ENCODE measurements around the gene PIP5K1B.

The PIP5K1B gene

GRCh38 chr9:68923480-68923879 is 218.4 kb downstream of the PIP5K1B start:
- no peak for DNase-seq

- DNase-seq, result no peak
Observed at GRCh38 chr9:68925175-68925574, 220.1 kb downstream of the PIP5K1B start.

- no peak for DNase-seq
Observed at GRCh38 chr9:68927165-68927564, 222.1 kb downstream of the PIP5K1B start.

GRCh38 chr9:68931821-68932220 is 226.8 kb downstream of the PIP5K1B start:
- DNase-seq, result no peak

GRCh38 chr9:68932458-68932857 is 227.4 kb downstream of the PIP5K1B start:
- DNase-seq, result no peak

GRCh38 chr9:68933434-68934328 is 228.6 kb downstream of the PIP5K1B start:
- no peak for DNase-seq

- DNase-seq, result no peak
Observed at GRCh38 chr9:68934329-68934644, 229.2 kb downstream of the PIP5K1B start.

- DNase-seq, result no peak
Observed at GRCh38 chr9:68940573-68940972, 235.5 kb downstream of the PIP5K1B start.

GRCh38 chr9:68941780-68942459 is 236.9 kb downstream of the PIP5K1B start:
- no peak for DNase-seq

GRCh38 chr9:68942790-68943189 is 237.8 kb downstream of the PIP5K1B start:
- DNase-seq, result no peak

- no peak for DNase-seq
Observed at GRCh38 chr9:68947015-68947414, 242.0 kb downstream of the PIP5K1B start.

GRCh38 chr9:68947842-68948569 is 243.0 kb downstream of the PIP5K1B start:
- no peak for DNase-seq

- DNase-seq, result no peak
Observed at GRCh38 chr9:68949271-68950000, 244.4 kb downstream of the PIP5K1B start.

- no peak for DNase-seq
Observed at GRCh38 chr9:68950188-68950587, 245.1 kb downstream of the PIP5K1B start.

- no peak for DNase-seq
Observed at GRCh38 chr9:68950689-68951088, 245.6 kb downstream of the PIP5K1B start.

- no peak for DNase-seq
Observed at GRCh38 chr9:68951879-68952659, 247.0 kb downstream of the PIP5K1B start.

- no peak for DNase-seq
Observed at GRCh38 chr9:68953771-68954170, 248.7 kb downstream of the PIP5K1B start.

- DNase-seq, result no peak
Observed at GRCh38 chr9:68955330-68955729, 250.3 kb downstream of the PIP5K1B start.

- no peak for DNase-seq
Observed at GRCh38 chr9:68957479-68957878, 252.4 kb downstream of the PIP5K1B start.

- no peak for DNase-seq
Observed at GRCh38 chr9:68961587-68961986, 256.5 kb downstream of the PIP5K1B start.

- no peak for DNase-seq
Observed at GRCh38 chr9:68963416-68963815, 258.4 kb downstream of the PIP5K1B start.

- no peak for DNase-seq
Observed at GRCh38 chr9:68964102-68964541, 259.1 kb downstream of the PIP5K1B start.

All from NCI-H510A (cell line).